ENCODE measurements around the gene FSTL4. TPM values are rescaled to one million over a fixed set of nuclear protein-coding genes. Genes with fewer than 3 reads are reported as not detected.

The FSTL4 gene
- total and polyA plus RNA-seq, 12 donors, result 0.48 to 5.2 (median 2.3) TPM

DNA sequence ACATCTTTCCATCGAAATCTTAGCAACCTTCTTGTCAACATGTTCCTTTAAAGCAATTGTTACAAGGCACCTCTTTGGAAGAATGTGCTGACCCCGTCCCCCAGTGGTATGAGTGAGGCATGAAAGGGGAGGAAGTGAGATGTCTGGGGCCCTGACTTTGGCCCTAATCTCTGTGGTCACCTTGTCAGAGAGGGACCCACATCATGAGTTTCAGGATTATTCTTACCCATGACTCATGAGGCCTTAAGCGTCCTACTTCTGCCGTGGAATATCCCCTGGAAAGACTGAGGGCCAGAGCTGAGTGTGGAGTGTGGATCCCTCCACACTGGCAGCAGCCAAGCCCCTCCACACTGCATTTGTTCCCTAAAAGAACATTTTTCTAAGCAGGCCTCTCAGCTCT, 81.2 kb downstream of the FSTL4 start:
- 80 to 86% (median 83%) methylated on average over 4 of the region's 4 CpGs for WGBS, 4 donors
- H3K9me3 ChIP-seq (replicated peaks in 1 of 3), result no peaks in the 10 kb centered on the region
- H3K36me3 ChIP-seq (replicated peaks in 1 of 2), result no peaks in the 10 kb centered on the region
- TF ChIP-seq, protein P1, sequence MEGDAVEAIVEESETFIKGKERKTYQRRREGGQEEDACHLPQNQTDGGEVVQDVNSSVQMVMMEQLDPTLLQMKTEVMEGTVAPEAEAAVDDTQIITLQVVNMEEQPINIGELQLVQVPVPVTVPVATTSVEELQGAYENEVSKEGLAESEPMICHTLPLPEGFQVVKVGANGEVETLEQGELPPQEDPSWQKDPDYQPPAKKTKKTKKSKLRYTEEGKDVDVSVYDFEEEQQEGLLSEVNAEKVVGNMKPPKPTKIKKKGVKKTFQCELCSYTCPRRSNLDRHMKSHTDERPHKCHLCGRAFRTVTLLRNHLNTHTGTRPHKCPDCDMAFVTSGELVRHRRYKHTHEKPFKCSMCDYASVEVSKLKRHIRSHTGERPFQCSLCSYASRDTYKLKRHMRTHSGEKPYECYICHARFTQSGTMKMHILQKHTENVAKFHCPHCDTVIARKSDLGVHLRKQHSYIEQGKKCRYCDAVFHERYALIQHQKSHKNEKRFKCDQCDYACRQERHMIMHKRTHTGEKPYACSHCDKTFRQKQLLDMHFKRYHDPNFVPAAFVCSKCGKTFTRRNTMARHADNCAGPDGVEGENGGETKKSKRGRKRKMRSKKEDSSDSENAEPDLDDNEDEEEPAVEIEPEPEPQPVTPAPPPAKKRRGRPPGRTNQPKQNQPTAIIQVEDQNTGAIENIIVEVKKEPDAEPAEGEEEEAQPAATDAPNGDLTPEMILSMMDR (IDR thresholded peaks at IDR 0.05), result no peak
- TF ChIP-seq POLR2A (IDR thresholded peaks at IDR 0.05), result no peak
- H3K27me3 ChIP-seq, result no peaks in the 10 kb centered on the region
- intact Hi-C loops (cut with DNase I), result no loop called here
- no peak for DNase-seq
- no peaks in the 10 kb centered on the region for H3K4me1 ChIP-seq (replicated peaks in 1 of 2)
- no peak overlapping the region for H3K27ac ChIP-seq
- no peak overlapping the region for H3K4me3 ChIP-seq

DNA sequence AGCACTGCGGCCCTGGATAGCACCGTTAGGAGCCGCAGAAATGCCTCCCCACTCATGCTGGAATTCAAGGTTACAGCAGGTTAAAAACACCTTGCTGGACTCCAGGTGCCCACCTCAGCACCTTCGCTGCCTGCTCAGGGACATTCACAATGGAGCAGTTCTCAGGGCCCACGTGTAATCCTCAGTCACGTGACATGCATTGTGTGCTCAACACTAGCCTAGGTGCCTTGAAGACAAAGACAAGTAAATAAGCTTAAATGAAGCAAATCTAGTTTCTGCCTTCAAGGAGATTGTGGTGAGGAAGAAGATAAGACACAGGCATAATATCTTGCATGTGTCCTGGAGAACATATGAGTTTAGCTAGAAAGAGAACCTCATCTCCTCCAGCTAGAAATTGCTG, 82.1 kb downstream of the FSTL4 start:
- 67 to 89% (median 84%) methylated on average over 5 to 6 of the region's 6 CpGs for WGBS, 4 donors
- intact Hi-C loops (cut with DNase I), result no loop called here
- no peak for DNase-seq
- Histone ChIP-seq H3K36me3 (replicated peaks in 1 of 2) (no peaks in the 10 kb centered on the region), H3K27me3 (no peaks in the 10 kb centered on the region), H3K9me3 (replicated peaks in 1 of 3) (no peaks in the 10 kb centered on the region), H3K27ac (no peak overlapping the region), H3K4me1 (replicated peaks in 1 of 2) (no peaks in the 10 kb centered on the region), H3K4me3 (no peak overlapping the region)
- TF ChIP-seq POLR2A (IDR thresholded peaks at IDR 0.05), result no peak
- TF ChIP-seq, protein P1 (IDR thresholded peaks at IDR 0.05), result no peak

DNA sequence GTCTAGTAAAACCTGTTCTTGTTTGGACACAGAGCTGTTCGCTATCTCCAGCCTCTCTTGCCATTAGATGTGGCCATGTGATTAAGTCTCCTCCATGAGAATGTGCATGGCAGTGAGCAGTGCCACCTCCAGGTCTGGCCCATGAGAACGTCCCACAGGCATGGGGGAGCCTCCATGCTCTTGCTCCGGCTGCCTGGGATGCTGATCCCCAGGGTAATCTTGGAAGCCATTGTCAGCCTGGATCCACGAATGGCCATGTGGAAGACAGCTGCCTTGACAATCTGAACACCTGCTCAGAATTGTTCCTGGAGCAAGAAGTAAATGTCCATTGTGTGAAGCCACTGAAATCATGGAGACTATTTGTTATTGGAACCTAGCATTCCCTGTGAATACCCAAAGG, 83.5 kb downstream of the FSTL4 start:
- WGBS, 4 donors, result 71 to 82% (median 75%) methylated on average over 2 to 4 of the region's 4 CpGs
- TF ChIP-seq, protein P1 (IDR thresholded peaks at IDR 0.05), result no peak
- no peak for TF ChIP-seq POLR2A (IDR thresholded peaks at IDR 0.05)
- no peaks in the 10 kb centered on the region for H3K4me1 ChIP-seq (replicated peaks in 1 of 2)
- no peaks in the 10 kb centered on the region for H3K9me3 ChIP-seq (replicated peaks in 1 of 3)
- no peaks in the 10 kb centered on the region for H3K36me3 ChIP-seq (replicated peaks in 1 of 2)
- no peak for DNase-seq
- no peak overlapping the region for H3K4me3 ChIP-seq
- intact Hi-C loops (cut with DNase I), result no loop called here
- H3K27ac ChIP-seq, result no peak overlapping the region
- no peaks in the 10 kb centered on the region for H3K27me3 ChIP-seq

DNA sequence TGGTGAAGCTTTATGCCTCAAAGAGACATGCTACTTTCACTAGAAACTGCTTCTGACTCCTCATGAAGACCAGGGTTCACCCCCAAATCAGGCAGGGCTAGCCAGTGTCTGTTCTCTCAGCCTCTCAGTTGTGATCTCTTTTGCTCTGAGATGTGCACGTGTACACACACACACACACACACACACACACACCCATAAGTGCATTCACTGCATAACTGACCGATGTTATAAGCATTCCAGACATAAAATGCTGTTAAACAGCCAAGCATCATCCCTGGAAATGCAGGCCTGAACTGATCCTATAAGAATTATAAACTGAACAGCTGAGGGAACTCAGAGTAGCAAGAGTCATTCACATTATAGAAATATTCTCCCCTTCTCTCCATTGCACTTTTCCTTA, 85.0 kb downstream of the FSTL4 start:
- Histone ChIP-seq H3K36me3 (replicated peaks in 1 of 2) (no peaks in the 10 kb centered on the region), H3K4me1 (replicated peaks in 1 of 2) (no peaks in the 10 kb centered on the region), H3K27ac (no peak overlapping the region), H3K27me3 (no peaks in the 10 kb centered on the region), H3K4me3 (no peak overlapping the region), H3K9me3 (replicated peaks in 1 of 3) (no peaks in the 10 kb centered on the region)
- 54 to 73% (median 63%) methylated on average over 2 of the region's 2 CpGs for WGBS, 4 donors
- no peak for TF ChIP-seq POLR2A (IDR thresholded peaks at IDR 0.05)
- TF ChIP-seq, protein P1 (IDR thresholded peaks at IDR 0.05), result no peak
- DNase-seq, result no peak
- intact Hi-C loops (cut with DNase I), result no loop called here
